NCI-H2107 (cell line): Measurements from ENCODE around the gene ANTXR1.

Experiments used
- DNase-seq: peaks from one replicate; lab custom pipeline; 2025; lab: John Stamatoyannopoulos, UW

The ANTXR1 gene

GRCh38 chr2:69097891-69098655, 85.1 kb downstream of the ANTXR1 start:
- no peak for DNase-seq

DNA sequence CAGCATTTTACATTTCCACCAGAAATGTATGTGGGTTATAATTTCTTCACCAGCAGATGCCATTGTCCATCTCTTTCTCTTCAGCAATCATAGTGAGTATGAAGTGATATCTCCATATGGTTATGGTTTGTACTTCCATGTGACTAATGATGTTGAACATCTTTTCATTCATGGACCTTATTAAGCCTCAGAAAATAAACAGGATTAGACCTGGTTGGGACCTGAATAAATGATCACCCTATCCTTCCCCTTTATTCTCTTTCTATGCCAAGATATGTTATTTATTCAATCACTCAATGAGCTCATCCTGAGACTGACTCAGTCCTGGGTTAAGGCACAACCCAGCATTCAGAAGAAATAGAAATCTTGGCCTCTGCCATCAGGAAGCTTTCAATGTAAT, 86.6 kb downstream of the ANTXR1 start:
- no peak for DNase-seq

GRCh38 chr2:69100220-69100723, 87.3 kb downstream of the ANTXR1 start:
- no peak for DNase-seq

DNA sequence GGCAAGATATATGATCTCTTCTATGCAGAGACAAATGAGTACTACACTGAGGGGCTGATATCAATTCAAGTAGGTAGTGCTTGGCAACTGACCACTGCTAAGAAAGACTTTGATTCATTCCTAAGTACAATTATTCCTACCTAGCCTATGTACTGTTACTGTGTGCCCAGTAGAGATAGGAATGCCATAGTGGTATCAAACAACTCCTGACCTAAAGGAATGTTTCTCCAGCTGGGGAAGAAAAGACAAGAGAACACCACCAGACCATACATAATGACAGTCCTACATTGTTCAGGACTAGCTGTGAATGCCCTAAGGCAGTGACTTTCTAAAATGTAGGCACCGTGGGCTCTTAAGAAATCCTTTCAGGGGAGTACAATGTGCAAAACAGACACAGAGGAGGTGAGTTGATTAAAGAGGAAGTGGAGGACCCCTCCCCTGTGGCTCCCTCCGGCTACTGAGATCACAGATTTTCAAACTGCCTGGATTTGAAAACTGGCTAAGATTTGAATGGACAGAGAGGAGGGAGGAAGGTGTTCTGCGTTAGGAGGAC, 89.1 kb downstream of the ANTXR1 start:
- no peak for DNase-seq

- DNase-seq = no peak
These were observed 90.4 kb downstream of the ANTXR1 start for GRCh38 chr2:69103419-69103818.

DNA sequence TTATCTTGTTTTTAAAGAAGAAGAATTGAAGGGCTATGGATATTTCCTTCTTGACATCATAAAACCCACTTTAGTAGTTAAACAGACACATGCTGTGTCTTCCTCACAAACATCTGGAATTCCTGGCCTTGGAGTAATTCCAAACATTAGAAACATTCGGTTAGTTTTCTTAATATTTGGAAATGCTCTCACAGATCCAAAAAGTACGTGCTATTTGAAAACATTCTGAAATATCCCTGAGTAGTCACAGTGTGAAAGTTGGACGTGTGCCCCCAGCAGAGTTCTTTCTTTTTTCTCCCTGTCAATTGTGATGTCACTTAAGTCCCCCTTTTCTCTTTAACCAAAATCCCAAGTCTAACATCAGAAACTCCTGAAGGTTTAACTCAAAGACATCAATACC, 91.3 kb downstream of the ANTXR1 start:
- DNase-seq = no peak

DNA sequence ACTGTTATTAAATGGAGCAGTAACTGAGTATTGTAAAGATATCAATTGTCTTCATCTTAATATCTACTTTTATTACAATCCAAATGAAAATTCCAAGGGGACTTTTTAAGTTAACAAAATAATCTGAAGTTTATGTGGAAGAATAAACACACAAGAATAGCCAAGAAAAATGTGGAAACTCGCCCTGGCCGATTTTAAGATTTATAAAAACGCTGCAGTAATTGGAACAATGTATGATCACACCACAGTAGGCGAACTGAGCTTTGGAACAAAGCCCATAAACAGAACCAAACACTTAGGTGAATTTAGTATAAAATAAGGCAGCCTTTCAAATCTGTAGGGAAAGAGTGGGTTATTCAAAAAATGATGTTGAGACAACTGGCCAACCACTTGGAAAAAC, 96.3 kb downstream of the ANTXR1 start:
- no peak for DNase-seq

- no peak for DNase-seq
These were observed 98.1 kb downstream of the ANTXR1 start for GRCh38 chr2:69111076-69111475.

DNA sequence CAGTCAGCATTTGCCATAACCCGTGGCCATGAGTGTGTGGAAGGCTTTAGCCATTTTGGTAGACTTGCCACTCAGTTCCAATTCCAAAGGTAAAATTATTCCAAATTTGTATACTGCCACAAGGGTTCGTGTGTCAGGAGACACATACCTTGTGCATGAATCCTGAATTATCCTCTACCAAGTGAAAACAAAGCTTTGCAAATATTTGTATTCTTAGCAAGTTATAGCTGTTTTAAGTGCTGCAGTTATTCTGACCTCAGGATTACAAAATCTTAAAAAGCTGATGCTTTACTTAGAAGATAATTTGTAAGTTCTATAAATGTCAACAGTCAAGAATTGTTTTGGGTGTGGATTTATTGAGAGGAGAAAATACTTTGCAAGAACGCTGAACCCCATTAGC, 100.6 kb downstream of the ANTXR1 start:
- no peak for DNase-seq

- no peak for DNase-seq
These were observed 101.6 kb downstream of the ANTXR1 start for GRCh38 chr2:69114534-69114933.

GRCh38 chr2:69116438-69116837, 103.5 kb downstream of the ANTXR1 start:
- DNase-seq = no peak

GRCh38 chr2:69118609-69119008, 105.6 kb downstream of the ANTXR1 start:
- no peak for DNase-seq

- DNase-seq = peak; percentile 43
These were observed 106.3 kb downstream of the ANTXR1 start for GRCh38 chr2:69119104-69119894.

DNA sequence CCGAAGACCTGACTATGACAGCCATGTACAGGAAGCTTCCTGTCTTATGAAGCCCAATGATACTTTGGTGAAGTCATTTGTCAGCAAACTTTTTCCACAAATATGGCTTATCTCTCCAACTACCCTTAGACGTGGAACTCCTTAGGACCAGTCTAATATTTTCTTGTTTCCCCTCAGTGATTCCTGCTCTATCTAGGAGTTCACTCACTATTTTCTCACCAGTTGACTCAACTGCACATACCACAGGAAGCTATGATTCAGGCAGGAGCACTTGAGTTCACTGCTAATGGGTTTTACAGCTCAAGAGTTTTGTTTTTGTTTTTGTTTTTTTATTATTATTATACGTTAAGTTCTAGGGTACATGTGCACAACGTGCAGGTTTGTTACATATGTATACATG, 109.3 kb downstream of the ANTXR1 start:
- DNase-seq = no peak

DNA sequence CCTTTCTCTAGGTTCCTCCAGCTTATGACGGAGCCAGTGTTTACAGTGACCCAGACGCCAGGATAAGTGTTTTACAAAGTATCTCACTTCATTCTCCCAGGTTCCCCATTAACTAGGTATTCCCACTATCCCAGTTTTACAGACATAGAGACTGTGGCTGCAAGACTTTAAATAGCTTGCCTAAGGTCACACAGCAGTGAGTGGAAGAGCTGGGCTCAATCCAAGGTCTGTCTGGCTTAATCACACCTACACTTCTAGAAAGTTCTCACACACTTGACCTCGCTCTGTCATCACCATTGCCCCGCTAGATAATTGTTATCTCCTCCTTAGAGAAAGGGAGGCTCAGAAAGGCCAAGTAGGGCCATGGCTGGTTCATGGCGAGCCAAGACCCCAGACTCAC, 110.2 kb downstream of the ANTXR1 start:
- DNase-seq = no peak

DNA sequence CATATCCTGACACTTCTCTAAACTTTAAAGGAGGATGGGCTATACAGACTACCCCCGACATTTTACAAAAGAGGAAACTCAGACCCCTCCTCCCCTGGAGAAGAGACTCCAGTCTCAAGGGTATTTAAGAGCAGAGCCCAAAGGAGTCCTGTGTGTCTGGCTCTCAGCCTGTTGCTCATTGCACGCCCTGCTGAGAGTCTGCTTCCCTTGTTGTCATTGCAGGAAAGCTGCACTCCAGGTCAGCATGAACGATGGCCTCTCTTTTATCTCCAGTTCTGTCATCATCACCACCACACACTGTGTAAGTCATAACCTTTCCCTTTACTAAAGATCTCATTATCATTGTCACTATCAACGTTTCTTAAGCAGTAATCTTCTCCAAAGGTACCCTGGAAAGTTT, 111.4 kb downstream of the ANTXR1 start:
- no peak for DNase-seq

GRCh38 chr2:69125816-69126215, 112.8 kb downstream of the ANTXR1 start:
- no peak for DNase-seq

DNA sequence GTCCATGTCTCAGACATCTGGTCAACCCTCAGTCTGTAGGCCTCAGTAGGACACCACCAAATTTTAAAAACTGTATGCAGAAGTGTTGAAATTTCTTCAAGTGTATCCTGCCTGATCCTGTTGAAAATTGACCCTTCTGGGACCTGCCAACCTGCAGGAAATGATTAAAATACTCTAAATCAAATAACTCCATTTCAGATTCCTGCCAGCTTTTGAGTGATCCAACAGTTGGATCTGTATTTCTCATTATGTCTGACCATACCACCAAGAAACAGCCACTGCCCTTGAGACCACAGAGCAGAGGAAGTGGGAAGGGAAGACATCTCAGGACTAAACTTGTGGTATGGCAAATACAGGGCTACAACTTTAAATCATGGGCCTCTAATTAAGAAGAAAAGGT, 113.4 kb downstream of the ANTXR1 start:
- DNase-seq = no peak

DNA sequence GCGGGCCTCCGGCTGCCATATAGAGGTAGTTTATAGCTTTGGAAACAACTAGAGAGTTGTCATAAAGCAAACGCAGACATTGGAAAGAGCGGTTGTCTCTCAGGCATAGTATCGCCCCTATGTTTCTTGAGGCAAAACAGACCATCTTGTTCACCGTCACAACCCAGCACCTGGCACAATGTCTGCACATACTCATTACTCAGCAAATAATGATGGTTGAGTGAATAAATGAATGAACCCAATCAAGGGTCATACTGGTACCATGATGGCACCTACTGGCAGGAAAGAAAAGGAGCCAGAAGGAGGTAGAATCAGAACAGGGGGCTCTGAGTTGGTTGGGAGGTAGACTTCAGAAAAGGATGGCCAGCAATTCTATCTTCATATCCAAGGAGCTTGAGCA, 118.5 kb downstream of the ANTXR1 start:
- DNase-seq = no peak

DNA sequence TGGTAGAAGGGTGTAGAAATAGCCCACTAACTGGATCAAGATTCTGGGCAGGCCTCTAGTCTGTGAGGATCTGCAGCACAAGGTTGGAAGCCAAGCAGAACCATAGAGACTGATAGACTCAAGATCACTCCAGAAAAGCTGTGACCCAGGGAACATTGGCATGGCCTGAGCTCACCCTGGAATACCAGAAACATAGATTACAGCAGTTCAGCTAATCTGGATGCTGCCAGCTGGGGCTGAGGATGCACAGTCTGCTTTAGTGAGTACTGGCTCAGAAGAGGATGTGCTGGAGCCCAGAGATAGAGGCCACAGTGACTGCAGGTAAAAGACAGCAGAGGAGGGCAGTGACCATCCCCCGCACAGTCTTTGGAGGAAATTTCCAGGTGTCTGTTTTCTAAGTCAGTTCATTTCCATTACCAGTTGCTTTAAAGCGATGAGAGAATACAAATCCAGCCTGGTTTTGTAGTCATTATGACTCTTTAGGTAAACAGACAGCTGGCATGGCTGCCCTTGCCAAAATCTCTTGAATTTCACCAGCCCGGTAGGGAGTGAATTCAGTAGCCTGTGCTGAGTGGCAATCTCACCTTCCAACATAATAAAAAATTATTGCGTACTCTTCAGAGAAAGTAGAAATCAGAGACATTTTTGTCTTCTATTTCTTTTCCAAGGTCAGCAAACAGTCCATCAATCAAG, 119.2 kb downstream of the ANTXR1 start:
- no peak for DNase-seq

GRCh38 chr2:69132960-69133590, 120.1 kb downstream of the ANTXR1 start:
- no peak for DNase-seq

DNA sequence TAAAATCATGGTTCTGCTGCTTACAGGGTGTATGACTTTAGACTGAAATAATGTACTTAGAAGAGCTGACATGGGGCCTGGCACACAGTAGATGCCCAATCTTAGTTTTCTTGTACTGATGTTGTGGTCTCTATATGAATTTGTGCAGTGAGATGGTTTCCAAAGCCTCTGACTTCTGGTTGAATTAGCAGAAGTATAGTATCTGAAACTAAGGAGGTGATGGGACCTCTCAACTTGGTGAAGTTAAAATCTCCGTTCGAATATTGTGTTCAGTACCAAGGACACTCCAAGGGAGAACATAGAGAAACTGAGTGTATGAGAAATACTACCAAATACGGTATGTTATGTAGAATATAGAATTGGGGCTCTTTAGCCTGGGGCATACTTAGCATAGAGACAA, 120.9 kb downstream of the ANTXR1 start:
- DNase-seq = no peak
